H7 (cell line): Measurements from ENCODE around the gene DYSF. TPM values are rescaled to one million over a fixed set of nuclear protein-coding genes. Genes with fewer than 3 reads are reported as not detected.

Source experiments
- DNase-seq: peaks from one replicate; pipeline ENCODE4 v3.0.0; 2012
- H3K27me3 ChIP-seq: 2 replicates; pipeline ENCODE4 v1.6.0; 2011; ENCODE audit warnings: mild to moderate bottlenecking, low read length; ENCODE audit not compliant: control insufficient read depth, insufficient read depth
- H3K36me3 ChIP-seq: replicated peaks from 2 replicates; pipeline ENCODE4 v1.5.1; 2011; ENCODE audit warnings: low read length; ENCODE audit not compliant: control insufficient read depth, insufficient read depth
- H3K4me3 ChIP-seq: 2 replicates; pipeline ENCODE4 v1.5.1; 2011; ENCODE audit warnings: low read depth, mild to moderate bottlenecking, control low read depth, low read length, moderate library complexity; ENCODE audit not compliant: insufficient read depth
- total RNA-seq: library from RNA; depleted of rRNA; stranded (reverse); fragments of >200 nt; shearing (Covaris generic); gene quantifications from 2 replicates; pipeline ENCODE4 v1.2.3, GENCODE V29; 2014

DYSF gene
- total RNA-seq, 1 experiment from 2014 or later, result 7.4 TPM

- no peaks in the 10 kb centered on the region for H3K36me3 ChIP-seq
- H3K27me3 ChIP-seq, result no peaks in the 10 kb centered on the region
- no peak for DNase-seq
- H3K4me3 ChIP-seq, result no peak overlapping the region
Measured at GRCh38 chr2:71494523-71495155, 41.3 kb downstream of the DYSF start.

- DNase-seq, result peak; percentile 70
- H3K4me3 ChIP-seq, result no peak overlapping the region
- H3K36me3 ChIP-seq, result no peaks in the 10 kb centered on the region
- no peaks in the 10 kb centered on the region for H3K27me3 ChIP-seq
Measured at GRCh38 chr2:71496156-71496770, 42.9 kb downstream of the DYSF start.

GRCh38 chr2:71498261-71498701, 44.9 kb downstream of the DYSF start:
- DNase-seq, result no peak
- Histone ChIP-seq H3K27me3 (no peaks in the 10 kb centered on the region), H3K36me3 (no peaks in the 10 kb centered on the region; the same call in 1 of the 2 replicates), H3K4me3 (no peak overlapping the region)

- H3K4me3 ChIP-seq, result no peak overlapping the region
- no peaks in the 10 kb centered on the region; the same call in 1 of the 2 replicates for H3K36me3 ChIP-seq
- no peaks in the 10 kb centered on the region for H3K27me3 ChIP-seq
Measured at GRCh38 chr2:71499691-71500090, 46.3 kb downstream of the DYSF start.

GRCh38 chr2:71500426-71501079, 47.2 kb downstream of the DYSF start:
- H3K27me3 ChIP-seq, result no peaks in the 10 kb centered on the region
- DNase-seq, result no peak
- no peaks in the 10 kb centered on the region; the same call in 1 of the 2 replicates for H3K36me3 ChIP-seq
- H3K4me3 ChIP-seq, result no peak overlapping the region

More at GRCh38 chr2:71499691-71500090, 46.3 kb downstream of the DYSF start:
- no peak for DNase-seq

- H3K27me3 ChIP-seq, result no peaks in the 10 kb centered on the region
- no peak for DNase-seq
- no peaks in the 10 kb centered on the region; the same call in 1 of the 2 replicates for H3K36me3 ChIP-seq
- no peak overlapping the region for H3K4me3 ChIP-seq
Measured at GRCh38 chr2:71502941-71503738, 49.8 kb downstream of the DYSF start.

GRCh38 chr2:71503837-71504236, 50.5 kb downstream of the DYSF start:
- no peaks in the 10 kb centered on the region; the same call in 1 of the 2 replicates for H3K36me3 ChIP-seq
- no peak overlapping the region for H3K4me3 ChIP-seq
- DNase-seq, result no peak
- H3K27me3 ChIP-seq, result no peaks in the 10 kb centered on the region

- no peaks in the 10 kb centered on the region; the same call in 1 of the 2 replicates for H3K36me3 ChIP-seq
- no peak overlapping the region for H3K4me3 ChIP-seq
- DNase-seq, result no peak
- H3K27me3 ChIP-seq, result no peaks in the 10 kb centered on the region
Measured at GRCh38 chr2:71504611-71505010, 51.2 kb downstream of the DYSF start.

GRCh38 chr2:71505086-71505769, 51.9 kb downstream of the DYSF start:
- Histone ChIP-seq H3K27me3 (no peaks in the 10 kb centered on the region), H3K36me3 (no peaks in the 10 kb centered on the region; the same call in 1 of the 2 replicates), H3K4me3 (no peak overlapping the region)
- no peak for DNase-seq

GRCh38 chr2:71505770-71506140, 52.4 kb downstream of the DYSF start:
- no peak overlapping the region for H3K4me3 ChIP-seq
- H3K36me3 ChIP-seq, result no peaks in the 10 kb centered on the region; the same call in 1 of the 2 replicates
- no peaks in the 10 kb centered on the region for H3K27me3 ChIP-seq
- DNase-seq, result no peak

- H3K4me3 ChIP-seq, result no peak overlapping the region
- no peak for DNase-seq
- no peaks in the 10 kb centered on the region for H3K27me3 ChIP-seq
- H3K36me3 ChIP-seq, result no peaks in the 10 kb centered on the region; the same call in 1 of the 2 replicates
Measured at GRCh38 chr2:71506222-71507153, 53.1 kb downstream of the DYSF start.

GRCh38 chr2:71507476-71507875, 54.1 kb downstream of the DYSF start:
- no peak for DNase-seq

GRCh38 chr2:71510196-71510807, 56.9 kb downstream of the DYSF start:
- Histone ChIP-seq H3K4me3 (no peak overlapping the region), H3K27me3 (no peaks in the 10 kb centered on the region), H3K36me3 (no peaks in the 10 kb centered on the region)
- DNase-seq, result peak; percentile 95

More at GRCh38 chr2:71507476-71507875, 54.1 kb downstream of the DYSF start:
- Histone ChIP-seq H3K36me3 (no peaks in the 10 kb centered on the region; the same call in 1 of the 2 replicates), H3K27me3 (no peaks in the 10 kb centered on the region), H3K4me3 (no peak overlapping the region)
